WTC11 (cell line): ENCODE results near the gene ALK. TPM values are rescaled to one million over a fixed set of nuclear protein-coding genes. Genes with fewer than 3 reads are reported as not detected.

ENCODE experiments used
- ATAC-seq: fragments of 200-7000 bp; cut with Tn5 transposase; 2 replicates; pipeline ENCODE4 v1.10.0; 2021; ENCODE audit warnings: mild to moderate bottlenecking, moderate library complexity
- CTCF ChIA-PET: fragments of 300-600 bp; sonication (Branson Sonifier 250); formaldehyde crosslinking; loops from one replicate; lab custom pipeline; 2021; ENCODE audit warnings: antibody characterized with exemption; lab: Charles Lee
- POLR2A ChIA-PET: fragments of 350-600 bp; sonication (Branson Sonifier 250); formaldehyde crosslinking; loops from one replicate; lab custom pipeline; 2021; ENCODE audit warnings: antibody characterized with exemption; lab: Charles Lee
- DNase-seq: peaks from one replicate; pipeline ENCODE4 v3.0.0; 2021; ENCODE audit warnings: low spot score
- H3K27ac Mint-ChIP-seq: 2 replicates; pipeline ENCODE4 v1.8.0; 2021; ENCODE audit warnings: mixed read lengths
- H3K27me3 Mint-ChIP-seq: 2 replicates; pipeline ENCODE4 v1.8.0; 2021; ENCODE audit warnings: low read depth, mild to moderate bottlenecking, moderate library complexity, mixed read lengths
- H3K36me3 Mint-ChIP-seq: 2 replicates; pipeline ENCODE4 v1.8.0; 2021; ENCODE audit warnings: mixed read lengths
- H3K4me1 Mint-ChIP-seq: 2 replicates; pipeline ENCODE4 v1.8.0; 2022; ENCODE audit warnings: mixed read lengths
- H3K4me3 Mint-ChIP-seq: 2 replicates; pipeline ENCODE4 v1.8.0; 2021; ENCODE audit warnings: mild to moderate bottlenecking, moderate library complexity, mixed read lengths
- H3K9me3 Mint-ChIP-seq: 2 replicates; pipeline ENCODE4 v1.8.0; 2021; ENCODE audit warnings: mixed read lengths
- ARID4B ChIP-seq: sonication (generic); formaldehyde crosslinking; IDR thresholded peaks from 2 replicates; pipeline ENCODE4 v1.8.0; 2023; ENCODE audit warnings: missing genetic modification reagents, mild to moderate bottlenecking, borderline replicate concordance
- ATF1 ChIP-seq: sonication (generic); formaldehyde crosslinking; IDR thresholded peaks from 2 replicates; pipeline ENCODE4 v1.8.1; 2023; ENCODE audit warnings: mild to moderate bottlenecking, moderate library complexity, missing genetic modification reagents
- CBFB ChIP-seq: sonication (generic); formaldehyde crosslinking; IDR thresholded peaks from 2 replicates; pipeline ENCODE4 v1.8.1; 2022; ENCODE audit warnings: mild to moderate bottlenecking, low read depth, missing genetic modification reagents
- CTCF ChIP-seq: fragments of 200-600 bp; IDR thresholded peaks from 2 replicates; pipeline ENCODE4 v1.8.0; 2022; ENCODE audit warnings: antibody characterized with exemption
- E2F5 ChIP-seq: sonication (generic); formaldehyde crosslinking; IDR thresholded peaks from 2 replicates; pipeline ENCODE4 v1.8.1; 2022; ENCODE audit warnings: mild to moderate bottlenecking, moderate library complexity, missing genetic modification reagents
- ERG ChIP-seq: fragments of 250-450 bp; sonication (Bioruptor Pico); IDR thresholded peaks from 2 replicates; pipeline ENCODE4 v1.8.0; 2021; ENCODE audit warnings: mild to moderate bottlenecking
- FOXK1 ChIP-seq: sonication (generic); formaldehyde crosslinking; IDR thresholded peaks from 2 replicates; pipeline ENCODE4 v1.8.0; 2022; ENCODE audit warnings: mild to moderate bottlenecking, moderate library complexity, missing genetic modification reagents
- GABPB1 ChIP-seq: sonication (generic); formaldehyde crosslinking; IDR thresholded peaks from 2 replicates; pipeline ENCODE4 v1.8.1; 2023; ENCODE audit warnings: mild to moderate bottlenecking, missing genetic modification reagents
- GTF2I ChIP-seq: fragments of 250-450 bp; sonication (Bioruptor Pico); conservative IDR thresholded peaks from 2 replicates; pipeline ENCODE4 v1.4.0; 2021; ENCODE audit warnings: mild to moderate bottlenecking
- HMGA2 ChIP-seq: fragments of 250-450 bp; sonication (Bioruptor Pico); IDR thresholded peaks from 2 replicates; pipeline ENCODE4 v1.4.0; 2021; ENCODE audit warnings: mild to moderate bottlenecking, moderate library complexity
- MXD4 ChIP-seq: fragments of 250-450 bp; sonication (Bioruptor Pico); IDR thresholded peaks from 2 replicates; pipeline ENCODE4 v1.8.0; 2021; ENCODE audit warnings: mild to moderate bottlenecking, moderate library complexity, borderline replicate concordance
- NFATC4 ChIP-seq: fragments of 250-450 bp; sonication (Bioruptor Pico); IDR thresholded peaks from 2 replicates; pipeline ENCODE4 v1.9.0; 2021; ENCODE audit warnings: mild to moderate bottlenecking
- SOX15 ChIP-seq: fragments of 250-450 bp; sonication (Bioruptor Pico); IDR thresholded peaks from 2 replicates; pipeline ENCODE4 v1.9.0; 2021; ENCODE audit warnings: mild to moderate bottlenecking
- SP1 ChIP-seq: sonication (generic); formaldehyde crosslinking; conservative IDR thresholded peaks from 2 replicates; pipeline ENCODE4 v1.8.1; 2022; ENCODE audit warnings: missing genetic modification reagents
- TCF7 ChIP-seq: sonication (generic); formaldehyde crosslinking; IDR thresholded peaks from 2 replicates; pipeline ENCODE4 v1.8.0; 2022; ENCODE audit warnings: mild to moderate bottlenecking, low read depth, missing genetic modification reagents, moderate library complexity
- TEAD1 ChIP-seq: sonication (generic); formaldehyde crosslinking; IDR thresholded peaks from 2 replicates; pipeline ENCODE4 v1.8.0; 2022; ENCODE audit warnings: mild to moderate bottlenecking, missing genetic modification reagents
- TEAD4 ChIP-seq: sonication (generic); formaldehyde crosslinking; IDR thresholded peaks from 2 replicates; pipeline ENCODE4 v1.8.0; 2022; ENCODE audit warnings: mild to moderate bottlenecking, missing genetic modification reagents
- USF1 ChIP-seq: sonication (generic); formaldehyde crosslinking; IDR thresholded peaks from 2 replicates; pipeline ENCODE4 v1.8.0; 2022; ENCODE audit warnings: mild to moderate bottlenecking, missing genetic modification reagents
- ZBTB43 ChIP-seq: sonication (generic); formaldehyde crosslinking; IDR thresholded peaks from 2 replicates; pipeline ENCODE4 v1.8.1; 2023; ENCODE audit warnings: mild to moderate bottlenecking, missing genetic modification reagents
- ZNF219 ChIP-seq: sonication (generic); formaldehyde crosslinking; IDR thresholded peaks from 2 replicates; pipeline ENCODE4 v1.8.0; 2023; ENCODE audit warnings: missing genetic modification reagents, mild to moderate bottlenecking, borderline replicate concordance
- total RNA-seq: library from RNA; stranded (reverse); gene quantifications from 3 replicates; pipeline ENCODE4 v1.2.3, GENCODE V29; 2021

Gene ALK
- total RNA-seq, 1 experiment from 2014 or later = not detected

- TF ChIP-seq ERG (CRISPR knock-in tag) = no peak
- TF ChIP-seq TEAD1 (CRISPR knock-in tag) = no peak
These were observed 357.7 kb downstream of the ALK start (continued) for GRCh38 chr2:29563697-29564096.

- CTCF ChIA-PET = no interaction called here
These were observed 358.5 kb downstream of the ALK start for GRCh38 chr2:29562896-29563295.

GRCh38 chr2:29562319-29562718 lies 359.1 kb downstream of the ALK start:
- Mint-ChIP-seq H3K27ac (no peak overlapping the region), H3K4me3 (no peak overlapping the region), H3K9me3 (no peaks in the 10 kb centered on the region; the same call in 1 of the 2 replicates), H3K27me3 (no peaks in the 10 kb centered on the region), H3K4me1 (no peaks in the 10 kb centered on the region), H3K36me3 (no peaks in the 10 kb centered on the region)
- POLR2A ChIA-PET = no interaction called here
- ATAC-seq (no peak), DNase-seq (no peak)
- CTCF ChIA-PET = no interaction called here
- TF ChIP-seq TCF7 (CRISPR knock-in tag) (no peak), CTCF (no peak), SOX15 (CRISPR knock-in tag) (no peak), HMGA2 (CRISPR knock-in tag) (no peak), FOXK1 (CRISPR knock-in tag) (no peak), SP1 (CRISPR knock-in tag) (no peak), ERG (CRISPR knock-in tag) (no peak), ZBTB43 (no peak), ZNF219 (CRISPR knock-in tag) (no peak)

More at GRCh38 chr2:29562896-29563295, 358.5 kb downstream of the ALK start:
- POLR2A ChIA-PET = no interaction called here
- Mint-ChIP-seq H3K4me1 (no peaks in the 10 kb centered on the region), H3K27ac (no peak overlapping the region), H3K9me3 (no peaks in the 10 kb centered on the region; the same call in 1 of the 2 replicates), H3K27me3 (no peaks in the 10 kb centered on the region), H3K4me3 (no peak overlapping the region), H3K36me3 (no peaks in the 10 kb centered on the region)
- no peak for ATAC-seq
- DNase-seq = no peak
- TF ChIP-seq CBFB = no peak
- no peak for TF ChIP-seq TCF7 (CRISPR knock-in tag)
- TF ChIP-seq GABPB1 = no peak
- TF ChIP-seq USF1 (CRISPR knock-in tag) = no peak
- no peak for TF ChIP-seq ATF1
- TF ChIP-seq E2F5 (CRISPR knock-in tag) = no peak
- TF ChIP-seq NFATC4 (CRISPR knock-in tag) = no peak
- TF ChIP-seq TEAD4 = no peak
- no peak for TF ChIP-seq ARID4B (CRISPR knock-in tag)
- TF ChIP-seq MXD4 (CRISPR knock-in tag) = no peak
- no peak for TF ChIP-seq GTF2I (CRISPR knock-in tag)
